ENCODE data around the gene GIMAP1.

GIMAP1 gene

GRCh38 chr7:150753239-150753638 lies 36.8 kb downstream of the GIMAP1 start:
- DNase-seq, result no peak

GRCh38 chr7:150753826-150754603 lies 37.6 kb downstream of the GIMAP1 start:
- DNase-seq, result no peak

- no peak for DNase-seq
Observed at GRCh38 chr7:150754951-150755350, 38.5 kb downstream of the GIMAP1 start.

DNA sequence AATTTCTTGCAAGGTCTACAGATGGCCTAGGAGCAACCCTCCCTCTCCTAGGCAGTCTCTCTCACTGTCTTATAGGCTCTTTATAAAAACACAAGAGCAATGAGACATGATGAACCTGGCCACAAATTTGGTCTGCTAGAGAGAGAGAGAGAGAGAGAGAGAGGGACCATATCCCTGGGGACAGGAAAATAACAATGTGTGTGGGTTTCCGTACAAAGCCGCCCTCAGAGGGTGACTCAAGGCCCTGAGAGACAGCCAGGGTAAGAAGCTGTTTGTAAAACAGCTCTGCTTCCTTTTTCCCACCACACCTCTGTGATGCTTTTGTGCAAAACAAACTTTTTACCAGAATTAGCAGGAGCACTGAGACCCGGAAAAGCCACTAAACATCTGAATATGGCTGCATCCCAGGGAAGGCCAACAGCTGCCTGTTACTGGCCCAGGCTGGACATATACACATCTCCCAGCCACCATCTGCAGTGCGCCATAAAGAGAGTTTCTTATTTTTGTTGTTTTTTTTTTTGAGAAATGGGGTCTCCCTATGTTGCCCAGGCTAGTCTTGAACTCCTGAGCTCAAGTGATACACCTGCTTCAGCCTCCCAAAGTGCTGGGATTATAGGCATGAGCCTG lies 39.2 kb downstream of the GIMAP1 start:
- no peak for DNase-seq

GRCh38 chr7:150756166-150756565 lies 39.8 kb downstream of the GIMAP1 start:
- no peak for DNase-seq

DNA sequence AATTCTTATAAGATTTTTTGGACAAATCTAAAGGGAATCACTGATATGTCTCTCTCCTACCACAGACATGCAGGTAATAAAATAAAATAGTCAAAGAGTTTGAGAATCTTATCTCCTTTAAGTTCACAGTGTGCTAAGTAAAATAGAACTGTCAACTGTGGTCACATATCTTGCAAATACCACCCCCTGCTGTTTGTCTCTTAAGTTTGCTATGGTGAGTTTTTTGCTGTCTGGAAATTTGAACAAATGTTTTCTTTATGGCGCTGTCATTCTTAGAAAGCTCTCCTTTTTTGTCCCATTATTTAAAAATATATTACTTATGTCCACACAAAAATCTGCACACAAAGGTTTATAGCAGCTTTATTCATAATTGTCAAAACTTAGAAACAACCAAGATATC lies 40.4 kb downstream of the GIMAP1 start:
- DNase-seq, result no peak

GRCh38 chr7:150759479-150759878 lies 43.1 kb downstream of the GIMAP1 start:
- DNase-seq, result no peak

GRCh38 chr7:150766334-150766709 lies 49.9 kb downstream of the GIMAP1 start:
- no peak for DNase-seq

- DNase-seq, result no peak
Observed at GRCh38 chr7:150769768-150770167, 53.4 kb downstream of the GIMAP1 start.

All from SIG-M5 (cell line).